Middle frontal gyrus (tissue), 1 donor: Measurements from ENCODE around the gene RPL22L1.
"Not testable (repeated sequence)": the region's sequence is repeated elsewhere in the genome, so short reads cannot be mapped to it uniquely, and the experiment has no call there.

Experiments used
- DNase-seq: peaks from one replicate; pipeline ENCODE4 v3.0.0-alpha.2; 2015; ENCODE audit warnings: low spot score; ENCODE audit errors: extremely low spot score

RPL22L1 gene

GRCh38 chr3:170869645-170870593, at the start of gene RPL22L1:
TSS of gene RPL22L1 (minus strand) at chr3:170870195. CDS start at chr3:170870167, 28 bp downstream.
- DNase-seq: peak; percentile 92

GRCh38 chr3:170918715-170919114, 48.7 kb upstream of the RPL22L1 start:
- no peak for DNase-seq

GRCh38 chr3:170914690-170915089, 44.7 kb upstream of the RPL22L1 start:
- no peak for DNase-seq

GRCh38 chr3:170914212-170914611, 44.2 kb upstream of the RPL22L1 start:
- DNase-seq: no peak

- no peak for DNase-seq
Measured at GRCh38 chr3:170911051-170911450, 41.1 kb upstream of the RPL22L1 start.

GRCh38 chr3:170910542-170910941, 40.5 kb upstream of the RPL22L1 start:
- no peak for DNase-seq

- DNase-seq: no peak
Measured at GRCh38 chr3:170909129-170909903, 39.3 kb upstream of the RPL22L1 start.

- peak; percentile 87 for DNase-seq
Measured at GRCh38 chr3:170908235-170909116, 38.5 kb upstream of the RPL22L1 start, which contains the start of gene EIF5A2. TSS of gene EIF5A2 (minus strand) at chr3:170908637. CDS start at chr3:170907806, 831 bp downstream.

- no peak for DNase-seq
Measured at GRCh38 chr3:170907637-170908234, 37.7 kb upstream of the RPL22L1 start.

- DNase-seq: no peak
Measured at GRCh38 chr3:170905862-170906261, 35.9 kb upstream of the RPL22L1 start.

- DNase-seq: no peak
Measured at GRCh38 chr3:170903123-170903522, 33.1 kb upstream of the RPL22L1 start.

GRCh38 chr3:170899455-170899854, 29.5 kb upstream of the RPL22L1 start:
- no peak for DNase-seq

GRCh38 chr3:170897978-170898377, 28.0 kb upstream of the RPL22L1 start:
- DNase-seq: no peak

- not testable (repeated sequence) for DNase-seq
Measured at GRCh38 chr3:170897199-170897598, 27.2 kb upstream of the RPL22L1 start.

GRCh38 chr3:170896781-170897180, 26.8 kb upstream of the RPL22L1 start:
- DNase-seq: no peak

- DNase-seq: not testable (repeated sequence)
Measured at GRCh38 chr3:170896333-170896732, 26.3 kb upstream of the RPL22L1 start.

GRCh38 chr3:170893895-170894294, 23.9 kb upstream of the RPL22L1 start:
- no peak for DNase-seq

GRCh38 chr3:170889630-170890029, 19.6 kb upstream of the RPL22L1 start:
- DNase-seq: no peak

GRCh38 chr3:170889132-170889531, 19.1 kb upstream of the RPL22L1 start:
- DNase-seq: no peak

- not testable (repeated sequence) for DNase-seq
Measured at GRCh38 chr3:170884109-170884930, 14.3 kb upstream of the RPL22L1 start.
